Prostate gland (tissue), 2 donors: Measurements from ENCODE around the gene PHKA1.

Experiments
- POLR2A ChIP-seq: fragments of 450-650 bp; IDR thresholded peaks from one replicate; pipeline ENCODE4 v1.6.1; 2016; ENCODE audit warnings: antibody characterized with exemption, mild to moderate bottlenecking
- POLR2AphosphoS5 ChIP-seq: sonication (generic); formaldehyde crosslinking; IDR thresholded peaks from one replicate; pipeline ENCODE4 v1.6.1; 2017; ENCODE audit warnings: antibody characterized with exemption
- TF ChIP-seq, protein P1 (sequence below), 4 experiments: fragments of 200-600 bp in 2 of 4; fragments of 450-650 bp in 2 of 4; sonication (generic) in 2 of 4; IDR thresholded peaks; 1 replicate in 3 of 4; 2 replicates in 1 of 4; pipeline ENCODE4 v1.5.1; 2016 to 2019; ENCODE audit warnings: antibody characterized with exemption in 4 of 4, mild to moderate bottlenecking in 2 of 4, moderate library complexity in 2 of 4

DNA sequence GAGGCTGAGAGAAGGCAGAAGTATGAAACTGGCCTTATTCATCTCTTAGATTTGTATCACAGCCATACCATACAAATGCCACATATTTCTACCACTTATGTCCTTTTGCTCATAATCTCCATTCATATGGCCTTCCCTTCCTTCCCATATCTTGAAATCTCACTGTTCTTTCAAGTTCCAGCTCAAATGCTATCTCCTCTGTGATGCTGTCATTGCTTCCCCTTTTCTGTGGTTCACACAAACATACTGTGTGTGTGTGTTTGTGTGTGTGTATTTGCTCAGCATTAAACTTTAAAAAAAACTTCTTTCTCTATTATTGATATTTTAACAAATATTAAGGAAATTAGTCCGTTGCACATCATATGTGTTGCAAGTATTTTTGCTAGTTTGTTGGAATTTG lies 26.7 kb downstream of the PHKA1 start:
- TF ChIP-seq, protein P1, sequence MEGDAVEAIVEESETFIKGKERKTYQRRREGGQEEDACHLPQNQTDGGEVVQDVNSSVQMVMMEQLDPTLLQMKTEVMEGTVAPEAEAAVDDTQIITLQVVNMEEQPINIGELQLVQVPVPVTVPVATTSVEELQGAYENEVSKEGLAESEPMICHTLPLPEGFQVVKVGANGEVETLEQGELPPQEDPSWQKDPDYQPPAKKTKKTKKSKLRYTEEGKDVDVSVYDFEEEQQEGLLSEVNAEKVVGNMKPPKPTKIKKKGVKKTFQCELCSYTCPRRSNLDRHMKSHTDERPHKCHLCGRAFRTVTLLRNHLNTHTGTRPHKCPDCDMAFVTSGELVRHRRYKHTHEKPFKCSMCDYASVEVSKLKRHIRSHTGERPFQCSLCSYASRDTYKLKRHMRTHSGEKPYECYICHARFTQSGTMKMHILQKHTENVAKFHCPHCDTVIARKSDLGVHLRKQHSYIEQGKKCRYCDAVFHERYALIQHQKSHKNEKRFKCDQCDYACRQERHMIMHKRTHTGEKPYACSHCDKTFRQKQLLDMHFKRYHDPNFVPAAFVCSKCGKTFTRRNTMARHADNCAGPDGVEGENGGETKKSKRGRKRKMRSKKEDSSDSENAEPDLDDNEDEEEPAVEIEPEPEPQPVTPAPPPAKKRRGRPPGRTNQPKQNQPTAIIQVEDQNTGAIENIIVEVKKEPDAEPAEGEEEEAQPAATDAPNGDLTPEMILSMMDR (IDR thresholded peaks at IDR 0.05) = no peak
- TF ChIP-seq POLR2AphosphoS5 = no peak
- no peak for TF ChIP-seq POLR2A
